H9 (cell line): ENCODE results near the gene SRGN. TPM values are rescaled to one million over a fixed set of nuclear protein-coding genes. Genes with fewer than 3 reads are reported as not detected.

Experiments used
- DNase-seq: peaks from one replicate; pipeline ENCODE4 v3.0.0-alpha.2; 2017
- H2AFZ ChIP-seq: one replicate; pipeline ENCODE4 v1.6.1; 2013; ENCODE audit warnings: mild to moderate bottlenecking, low read length, control low read depth, moderate library complexity
- H2AK5ac ChIP-seq: 2 replicates; pipeline ENCODE4 v1.6.1; 2013; ENCODE audit warnings: low read length, control low read depth, mixed read lengths; ENCODE audit not compliant: insufficient read length
- H2BK120ac ChIP-seq: one replicate; pipeline ENCODE4 v1.6.1; 2013; ENCODE audit warnings: low read depth, mild to moderate bottlenecking, low read length, control low read depth, inconsistent platforms; ENCODE audit not compliant: poor library complexity, severe bottlenecking
- H2BK12ac ChIP-seq: 2 replicates; pipeline ENCODE4 v1.6.1; 2013; ENCODE audit warnings: low read length, control low read depth, mixed read lengths, low read depth; ENCODE audit not compliant: insufficient read length
- H2BK15ac ChIP-seq: 2 replicates; pipeline ENCODE4 v1.6.1; 2013; ENCODE audit warnings: low read depth, low read length, control low read depth
- H2BK20ac ChIP-seq: one replicate; pipeline ENCODE4 v1.6.1; 2013; ENCODE audit warnings: low read depth, mild to moderate bottlenecking, low read length, control low read depth, inconsistent platforms; ENCODE audit not compliant: poor library complexity, severe bottlenecking
- H2BK5ac ChIP-seq: 2 replicates; pipeline ENCODE4 v1.6.1; 2013; ENCODE audit warnings: low read length, control low read depth, mixed read lengths; ENCODE audit not compliant: insufficient read length
- H3K14ac ChIP-seq: 2 replicates; pipeline ENCODE4 v1.6.1; 2013; ENCODE audit warnings: low read length, control low read depth; ENCODE audit not compliant: insufficient read depth
- H3K18ac ChIP-seq: 2 replicates; pipeline ENCODE4 v1.6.1; 2013; ENCODE audit warnings: low read depth, mild to moderate bottlenecking, mixed read lengths, low read length, control low read depth; ENCODE audit not compliant: insufficient read length
- H3K23ac ChIP-seq: 2 replicates; pipeline ENCODE4 v1.6.1; 2013; ENCODE audit warnings: low read length, control low read depth, mixed read lengths, low read depth; ENCODE audit not compliant: insufficient read length
- H3K23me2 ChIP-seq: 2 replicates; pipeline ENCODE4 v1.6.1; 2013; ENCODE audit warnings: low read depth, mild to moderate bottlenecking, mixed read lengths, low read length, control low read depth; ENCODE audit not compliant: insufficient read length, poor library complexity, severe bottlenecking
- H3K27ac ChIP-seq: 2 replicates; pipeline ENCODE4 v1.5.1; 2013; ENCODE audit warnings: low read length, control low read depth, mixed read lengths, low read depth; ENCODE audit not compliant: insufficient read length
- H3K27me3 ChIP-seq: 2 replicates; pipeline ENCODE4 v1.6.1; 2013; ENCODE audit warnings: low read length, control low read depth, inconsistent platforms; ENCODE audit not compliant: insufficient read depth
- H3K4ac ChIP-seq: 2 replicates; pipeline ENCODE4 v1.6.1; 2013; ENCODE audit warnings: low read depth, mild to moderate bottlenecking, control low read depth, inconsistent platforms, low read length, moderate library complexity
- H3K4me1 ChIP-seq: 2 replicates; pipeline ENCODE4 v1.6.1; 2013; ENCODE audit warnings: low read length, control low read depth, inconsistent platforms; ENCODE audit not compliant: insufficient read depth
- H3K4me2 ChIP-seq: 2 replicates; pipeline ENCODE4 v1.6.1; 2013; ENCODE audit warnings: low read length, control low read depth, mixed read lengths; ENCODE audit not compliant: insufficient read length, insufficient read depth
- H3K56ac ChIP-seq: 2 replicates; pipeline ENCODE4 v1.6.1; 2013; ENCODE audit warnings: low read depth, mild to moderate bottlenecking, mixed read lengths, low read length, control low read depth; ENCODE audit not compliant: insufficient read length
- H3K79me1 ChIP-seq: 2 replicates; pipeline ENCODE4 v1.6.1; 2013; ENCODE audit warnings: low read depth, mild to moderate bottlenecking, moderate library complexity, low read length, control low read depth, inconsistent platforms; ENCODE audit not compliant: insufficient read depth, poor library complexity, severe bottlenecking
- H3K79me2 ChIP-seq: 2 replicates; pipeline ENCODE4 v1.6.1; 2013; ENCODE audit warnings: low read length, control low read depth, inconsistent platforms; ENCODE audit not compliant: insufficient read depth
- H3K9ac ChIP-seq: 2 replicates; pipeline ENCODE4 v1.6.1; 2013; ENCODE audit warnings: low read length, control low read depth, mixed read lengths; ENCODE audit not compliant: insufficient read length; ENCODE audit errors: extremely low read depth
- H3K9me3 ChIP-seq: one replicate; pipeline ENCODE4 v1.6.1; 2013; ENCODE audit warnings: low read depth, low read length, inconsistent platforms; ENCODE audit not compliant: control insufficient read depth
- H3T11ph ChIP-seq: one replicate; pipeline ENCODE4 v1.6.1; 2013; ENCODE audit warnings: mild to moderate bottlenecking, low read length, control low read depth, inconsistent platforms
- H4K20me1 ChIP-seq: one replicate; pipeline ENCODE4 v1.6.1; 2013; ENCODE audit not compliant: control insufficient read depth, insufficient read length, insufficient read depth
- H4K5ac ChIP-seq: 2 replicates; pipeline ENCODE4 v1.6.1; 2013; ENCODE audit warnings: low read depth, mild to moderate bottlenecking, mixed read lengths, low read length, control low read depth; ENCODE audit not compliant: insufficient read length
- H4K8ac ChIP-seq: replicated peaks from 2 replicates; pipeline ENCODE4 v1.6.1; 2013; ENCODE audit warnings: low read length, control low read depth, mixed read lengths, low read depth; ENCODE audit not compliant: insufficient read length
- H4K91ac ChIP-seq: 2 replicates; pipeline ENCODE4 v1.6.1; 2013; ENCODE audit warnings: low read depth, mild to moderate bottlenecking, moderate library complexity, mixed read lengths, low read length, control low read depth; ENCODE audit not compliant: insufficient read length
- H3K27ac Mint-ChIP-seq, 3 experiments: 2 replicates in 2 of 3; 3 replicates in 1 of 3; pipeline ENCODE4 v1.8.0; 2020 to 2021; ENCODE audit warnings: mixed read lengths in 3 of 3, mild to moderate bottlenecking in 1 of 3, moderate library complexity in 1 of 3
- H3K27me3 Mint-ChIP-seq: 2 replicates; pipeline ENCODE4 v1.8.0; 2021; ENCODE audit warnings: low read depth, mild to moderate bottlenecking, moderate library complexity, mixed read lengths
- H3K36me3 Mint-ChIP-seq, 3 experiments: 2 replicates in 2 of 3; 3 replicates in 1 of 3; pipeline ENCODE4 v1.8.0; 2020 to 2021; ENCODE audit warnings: low read depth in 3 of 3, mixed read lengths in 3 of 3; ENCODE audit not compliant: insufficient read depth in 1 of 3
- H3K4me1 Mint-ChIP-seq, 2 experiments: 2 replicates each; pipeline ENCODE4 v1.8.0; 2020; ENCODE audit warnings: mixed read lengths in 2 of 2
- H3K4me3 Mint-ChIP-seq, 2 experiments: 2 replicates in 1 of 2; 3 replicates in 1 of 2; pipeline ENCODE4 v1.8.0; 2020 to 2021; ENCODE audit warnings: mild to moderate bottlenecking in 2 of 2, mixed read lengths in 2 of 2, moderate library complexity in 1 of 2
- H3K9me3 Mint-ChIP-seq, 2 experiments: 2 replicates in 1 of 2; 3 replicates in 1 of 2; pipeline ENCODE4 v1.8.0; 2020; ENCODE audit warnings: mild to moderate bottlenecking in 2 of 2, mixed read lengths in 2 of 2, moderate library complexity in 1 of 2
- WGBS: extraction: QIAGEN DNeasy Blood & Tissue Kit; methylation state at CpG from one replicate; pipeline ENCODE4 v1.1.7; 2013; ENCODE audit warnings: missing lambda C conversion rate, low lambda C conversion rate, mixed read lengths; ENCODE audit not compliant: insufficient read length; ENCODE audit errors: extremely low coverage; 5-methylcytosine and 5-hydroxymethylcytosine counted together
- total RNA-seq: library from RNA; stranded (reverse); gene quantifications from 2 replicates; pipeline ENCODE4 v1.2.1, GENCODE V29; 2021
- TF ChIP-seq, protein P1 (sequence below): fragments of 200-600 bp; sonication (generic); conservative IDR thresholded peaks from 3 replicates; pipeline ENCODE4 v1.8.0; 2021; ENCODE audit warnings: antibody characterized with exemption, mild to moderate bottlenecking

SRGN gene
- total RNA-seq, 1 experiment from 2014 or later = not detected

DNA sequence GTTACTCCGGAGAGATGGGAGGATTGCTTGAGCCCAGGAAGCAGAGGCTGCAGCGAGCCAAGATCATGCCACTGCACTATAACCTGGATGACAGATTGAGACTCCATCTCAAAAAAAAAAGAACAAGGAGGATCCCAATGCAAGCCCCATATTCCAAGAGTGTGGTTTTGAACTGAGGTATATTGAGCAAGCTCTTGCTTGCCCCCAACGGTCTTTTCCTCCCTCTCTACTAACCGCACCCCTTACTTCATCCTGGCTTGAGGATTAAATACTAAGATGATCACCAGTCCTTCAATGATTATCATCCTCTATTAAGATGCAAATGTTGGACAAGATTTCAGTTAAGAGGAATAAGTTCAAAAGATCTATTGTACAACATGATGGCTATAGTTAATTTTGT lies 12.5 kb upstream of the SRGN start:
- no peaks in the 10 kb centered on the region for H3K27me3 ChIP-seq
- H2BK15ac ChIP-seq = no peak overlapping the region
- no peak overlapping the region for H3K4ac ChIP-seq
- no peak overlapping the region for H2AK5ac ChIP-seq
- H2BK5ac ChIP-seq = no peak overlapping the region
- Mint-ChIP-seq H3K27me3 (no peaks in the 10 kb centered on the region; the same call in 1 of the 2 replicates), H3K9me3 (no peaks in the 10 kb centered on the region), H3K36me3 (no peaks in the 10 kb centered on the region; a peak in 1 of 7 replicates), H3K4me1 (peaks cover 10 to 15% of the 10 kb centered on the region in 2 experiments), H3K27ac (no peak overlapping the region; a peak in 1 of 7 replicates), H3K4me3 (no peak overlapping the region)
- H4K91ac ChIP-seq = no peak overlapping the region
- H3K18ac ChIP-seq = no peak overlapping the region
- no peak overlapping the region for H3T11ph ChIP-seq
- no peak overlapping the region for H3K27ac ChIP-seq
- no peak overlapping the region for H3K14ac ChIP-seq
- H2BK120ac ChIP-seq = no peak overlapping the region
- no peaks in the 10 kb centered on the region for H4K20me1 ChIP-seq
- no peak overlapping the region for H2BK12ac ChIP-seq
- TF ChIP-seq, protein P1, sequence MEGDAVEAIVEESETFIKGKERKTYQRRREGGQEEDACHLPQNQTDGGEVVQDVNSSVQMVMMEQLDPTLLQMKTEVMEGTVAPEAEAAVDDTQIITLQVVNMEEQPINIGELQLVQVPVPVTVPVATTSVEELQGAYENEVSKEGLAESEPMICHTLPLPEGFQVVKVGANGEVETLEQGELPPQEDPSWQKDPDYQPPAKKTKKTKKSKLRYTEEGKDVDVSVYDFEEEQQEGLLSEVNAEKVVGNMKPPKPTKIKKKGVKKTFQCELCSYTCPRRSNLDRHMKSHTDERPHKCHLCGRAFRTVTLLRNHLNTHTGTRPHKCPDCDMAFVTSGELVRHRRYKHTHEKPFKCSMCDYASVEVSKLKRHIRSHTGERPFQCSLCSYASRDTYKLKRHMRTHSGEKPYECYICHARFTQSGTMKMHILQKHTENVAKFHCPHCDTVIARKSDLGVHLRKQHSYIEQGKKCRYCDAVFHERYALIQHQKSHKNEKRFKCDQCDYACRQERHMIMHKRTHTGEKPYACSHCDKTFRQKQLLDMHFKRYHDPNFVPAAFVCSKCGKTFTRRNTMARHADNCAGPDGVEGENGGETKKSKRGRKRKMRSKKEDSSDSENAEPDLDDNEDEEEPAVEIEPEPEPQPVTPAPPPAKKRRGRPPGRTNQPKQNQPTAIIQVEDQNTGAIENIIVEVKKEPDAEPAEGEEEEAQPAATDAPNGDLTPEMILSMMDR = no peak
- no peak for DNase-seq
- H2BK20ac ChIP-seq = no peak overlapping the region
- H4K5ac ChIP-seq = no peak overlapping the region
- H3K9ac ChIP-seq = no peak overlapping the region
- no peaks in the 10 kb centered on the region for H3K4me1 ChIP-seq
- H4K8ac ChIP-seq = no peak overlapping the region
- no peak overlapping the region for H2AFZ ChIP-seq
- WGBS = no CpG with 5 or more reads among the region's 4 CpGs
- H3K79me1 ChIP-seq = no peaks in the 10 kb centered on the region
- no peaks in the 10 kb centered on the region for H3K79me2 ChIP-seq
- no peaks in the 10 kb centered on the region for H3K23me2 ChIP-seq
- no peaks in the 10 kb centered on the region for H3K9me3 ChIP-seq
- H3K4me2 ChIP-seq = no peak overlapping the region
- H3K23ac ChIP-seq = no peak overlapping the region
- H3K56ac ChIP-seq = no peak overlapping the region
